Measurements from ENCODE around the gene LAYN. TPM values are rescaled to one million over a fixed set of nuclear protein-coding genes. Genes with fewer than 3 reads are reported as not detected.

The LAYN gene
- total and polyA plus RNA-seq, 3 donors from 2014 or later: 7.0 to 9.5 (median 8.7) TPM

- no peaks in the 10 kb centered on the region for H3K36me3 ChIP-seq (ENCODE audit: low read depth, missing control alignments)
- intact Hi-C loops (cut with DNase I; ENCODE audit: low total_unique reads): no loop called here
- DNase-seq: no peak
- H3K27ac ChIP-seq: no peak overlapping the region
- TF ChIP-seq CTCF (IDR thresholded peaks at IDR 0.05) (no peak), POLR2A (IDR thresholded peaks at IDR 0.05) (no peak)
- no peak overlapping the region for H3K4me3 ChIP-seq
- H3K27me3 ChIP-seq: no peaks in the 10 kb centered on the region
- no peaks in the 10 kb centered on the region for H3K9me3 ChIP-seq
- H3K4me1 ChIP-seq: no peaks in the 10 kb centered on the region
- 64 to 66% methylated on average over 10 of the region's 10 CpGs for WGBS, 2 donors
Measured at GRCh38 chr11:111542606-111543275, 2.2 kb downstream of the LAYN start.

- 90 to 97% methylated on average over 1 to 2 of the region's 2 CpGs for WGBS, 2 donors
- no peaks in the 10 kb centered on the region for H3K27me3 ChIP-seq
- H3K4me3 ChIP-seq: no peak overlapping the region
- TF ChIP-seq CTCF (IDR thresholded peaks at IDR 0.05) (no peak), POLR2A (IDR thresholded peaks at IDR 0.05) (no peak)
- H3K9me3 ChIP-seq: no peaks in the 10 kb centered on the region
- no peaks in the 10 kb centered on the region for H3K4me1 ChIP-seq
- no peak for DNase-seq
- H3K27ac ChIP-seq: no peak overlapping the region
- no peaks in the 10 kb centered on the region for H3K36me3 ChIP-seq (ENCODE audit: low read depth, missing control alignments)
- intact Hi-C loops (cut with DNase I; ENCODE audit: low total_unique reads): no loop called here
Measured at GRCh38 chr11:111548525-111548924, 8.0 kb downstream of the LAYN start.

GRCh38 chr11:111549196-111549868 is 8.8 kb downstream of the LAYN start:
- WGBS, 2 donors: 85 to 86% methylated on average over 7 to 11 of the region's 11 CpGs
- Histone ChIP-seq H3K27me3 (no peaks in the 10 kb centered on the region), H3K9me3 (no peaks in the 10 kb centered on the region), H3K4me1 (no peaks in the 10 kb centered on the region), H3K36me3 (ENCODE audit: low read depth, missing control alignments) (no peaks in the 10 kb centered on the region), H3K4me3 (no peak overlapping the region), H3K27ac (no peak overlapping the region)
- DNase-seq: no peak
- intact Hi-C loops (cut with DNase I; ENCODE audit: low total_unique reads): no loop called here
- TF ChIP-seq CTCF (IDR thresholded peaks at IDR 0.05) (no peak), POLR2A (IDR thresholded peaks at IDR 0.05) (no peak)

- Histone ChIP-seq H3K27ac (no peak overlapping the region), H3K36me3 (ENCODE audit: low read depth, missing control alignments) (no peaks in the 10 kb centered on the region), H3K9me3 (no peaks in the 10 kb centered on the region), H3K27me3 (no peaks in the 10 kb centered on the region), H3K4me3 (no peak overlapping the region), H3K4me1 (no peaks in the 10 kb centered on the region)
- intact Hi-C loops (cut with DNase I; ENCODE audit: low total_unique reads): no loop called here
- whole genome bisulfite sequencing, 2 donors: 69 to 70% methylated on average over 3 of the region's 3 CpGs
- TF ChIP-seq POLR2A (IDR thresholded peaks at IDR 0.05) (no peak), CTCF (IDR thresholded peaks at IDR 0.05) (no peak)
- DNase-seq: no peak
Measured at GRCh38 chr11:111549869-111550203, 9.3 kb downstream of the LAYN start.

- Histone ChIP-seq H3K27me3 (no peaks in the 10 kb centered on the region), H3K27ac (no peak overlapping the region), H3K4me1 (no peaks in the 10 kb centered on the region), H3K4me3 (no peak overlapping the region), H3K36me3 (ENCODE audit: low read depth, missing control alignments) (no peaks in the 10 kb centered on the region), H3K9me3 (no peaks in the 10 kb centered on the region)
- WGBS, 2 donors: 87 to 89% methylated on average over 2 of the region's 2 CpGs
- intact Hi-C loops (cut with DNase I; ENCODE audit: low total_unique reads): no loop called here
- TF ChIP-seq POLR2A (IDR thresholded peaks at IDR 0.05) (no peak), CTCF (IDR thresholded peaks at IDR 0.05) (no peak)
- no peak for DNase-seq
Measured at GRCh38 chr11:111550258-111550657, 9.7 kb downstream of the LAYN start.
